HCT116 (cell line): ENCODE measurements around the gene HAO2. TPM values are rescaled to one million over a fixed set of nuclear protein-coding genes. Genes with fewer than 3 reads are reported as not detected.

Experiments
- ATAC-seq: fragments of 200-7000 bp; cut with Tn5 transposase; 2 replicates; pipeline ENCODE4 v1.9.1; 2020; ENCODE audit warnings: mild to moderate bottlenecking, moderate library complexity
- BruUV-seq: library from RNA; stranded (reverse); fragments of 400-500 nt; replicated peaks from 2 replicates; lab custom pipeline; 2021; lab: Mats Ljungman, UMichigan
- CTCF ChIA-PET: fragments of 300-600 bp; sonication (Branson Sonifier 250); formaldehyde crosslinking; loops from one replicate; lab custom pipeline; 2021; ENCODE audit warnings: antibody characterized with exemption; lab: Charles Lee
- POLR2A ChIA-PET: fragments of 300-600, 350-600 bp; sonication (Branson Sonifier 250); formaldehyde crosslinking; loops from one replicate; lab custom pipeline; 2021; ENCODE audit warnings: antibody characterized with exemption; lab: Charles Lee
- RAD21 ChIA-PET, 2 experiments: fragments of 300-600 bp; sonication (Branson Sonifier 250); formaldehyde crosslinking; loops; one replicate each; lab custom pipeline; 2023; ENCODE audit warnings: low total read pairs in 2 of 2; ENCODE audit not compliant: uncharacterized antibody in 2 of 2, unreplicated experiment in 2 of 2, low non-redundant PET in 1 of 2; lab: Charles Lee
- DNase-seq: peaks from one replicate; pipeline ENCODE4 v3.0.0-alpha.2; 2010; ENCODE audit warnings: low read depth, low spot score
- H2AFZ ChIP-seq: fragments of 200-600 bp; shearing (Covaris generic), sonication (generic); 2 replicates; pipeline ENCODE4 v1.6.1; 2017; ENCODE audit warnings: low read depth, mixed run types, mixed read lengths, antibody characterized with exemption, low read length; ENCODE audit not compliant: poor library complexity, severe bottlenecking
- H3K27ac ChIP-seq: 2 replicates; pipeline ENCODE4 v1.5.1; 2012; ENCODE audit warnings: low read depth, low read length
- H3K27me3 ChIP-seq: fragments of 200-600 bp; sonication (generic); 2 replicates; pipeline ENCODE4 v1.6.1; 2016; ENCODE audit warnings: mixed run types, low read length, mixed read lengths; ENCODE audit not compliant: insufficient read depth
- H3K36me3 ChIP-seq, 2 experiments: fragments of 200-500 bp in 1 of 2; fragments of 200-600 bp in 1 of 2; sonication (Bioruptor generic) in 1 of 2; sonication (generic) in 1 of 2; 2 replicates each; pipeline versions ENCODE4 v1.5.1 to v1.6.1; 2014 to 2016; ENCODE audit warnings: low read length in 2 of 2, inconsistent platforms in 1 of 2, mixed read lengths in 1 of 2, mixed run types in 1 of 2; ENCODE audit not compliant: insufficient read depth in 2 of 2, control insufficient read depth in 1 of 2
- H3K4me1 ChIP-seq, 2 experiments: fragments of 200-600 bp in 1 of 2; sonication (generic) in 1 of 2; 2 replicates each; pipeline versions ENCODE4 v1.5.1 to v1.6.1; 2012 to 2017; ENCODE audit warnings: low read length in 2 of 2, inconsistent platforms in 1 of 2, mild to moderate bottlenecking in 1 of 2, mixed read lengths in 1 of 2, mixed run types in 1 of 2, moderate library complexity in 1 of 2; ENCODE audit not compliant: insufficient read depth in 2 of 2, control insufficient read depth in 1 of 2
- H3K4me2 ChIP-seq: fragments of 200-600 bp; sonication (generic); 2 replicates; pipeline ENCODE4 v1.6.1; 2017; ENCODE audit warnings: mixed run types, low read length, mixed read lengths
- H3K4me3 ChIP-seq, 2 experiments: fragments of 200-600 bp in 1 of 2; sonication (generic) in 1 of 2; replicated peaks in 1 of 2; 2 replicates each; pipeline ENCODE4 v1.5.1; 2011 to 2016; ENCODE audit warnings: low read length in 2 of 2, control low read depth in 1 of 2, low read depth in 1 of 2, mild to moderate bottlenecking in 1 of 2, mixed read lengths in 1 of 2, mixed run types in 1 of 2
- H3K79me2 ChIP-seq: fragments of 200-600 bp; sonication (generic); 2 replicates; pipeline ENCODE4 v1.6.1; 2017; ENCODE audit warnings: mild to moderate bottlenecking, mixed run types, low read length, moderate library complexity, mixed read lengths; ENCODE audit not compliant: insufficient read depth
- H3K9ac ChIP-seq: fragments of 200-600 bp; sonication (generic); 2 replicates; pipeline ENCODE4 v1.6.1; 2016; ENCODE audit warnings: low read length, mixed read lengths
- H3K9me2 ChIP-seq: fragments of 200-600 bp; sonication (generic), shearing (Covaris generic); 2 replicates; pipeline ENCODE4 v1.6.1; 2017; ENCODE audit warnings: mixed run types, mild to moderate bottlenecking, moderate library complexity; ENCODE audit not compliant: insufficient read depth
- H3K9me3 ChIP-seq, 2 experiments: fragments of 200-500 bp in 1 of 2; fragments of 200-600 bp in 1 of 2; sonication (Bioruptor generic) in 1 of 2; sonication (generic) in 1 of 2; 2 replicates each; pipeline ENCODE4 v1.6.1; 2014 to 2017; ENCODE audit warnings: low read length in 2 of 2, mixed read lengths in 2 of 2, inconsistent platforms in 1 of 2, low read depth in 1 of 2, mild to moderate bottlenecking in 1 of 2, mixed run types in 1 of 2, moderate library complexity in 1 of 2; ENCODE audit not compliant: control insufficient read depth in 1 of 2, insufficient read depth in 1 of 2
- H4K20me1 ChIP-seq: fragments of 200-600 bp; sonication (generic), shearing (Covaris generic); 2 replicates; pipeline ENCODE4 v1.6.1; 2017; ENCODE audit warnings: mixed run types, mild to moderate bottlenecking, moderate library complexity; ENCODE audit not compliant: insufficient read depth
- ATF3 ChIP-seq: IDR thresholded peaks from 2 replicates; pipeline ENCODE4 v1.6.1; 2012
- CEBPB ChIP-seq: IDR thresholded peaks from 2 replicates; pipeline ENCODE4 v1.6.1; 2012; ENCODE audit warnings: low read depth
- CTCF ChIP-seq, 3 experiments: fragments of 200-600 bp in 1 of 3; sonication (generic) in 1 of 3; IDR thresholded peaks in 2 of 3; conservative IDR thresholded peaks in 1 of 3; 2 replicates each; pipeline ENCODE4 v1.5.1; 2012 to 2017; ENCODE audit warnings: low read depth in 2 of 3, low read length in 2 of 3, antibody characterized with exemption in 1 of 3, borderline replicate concordance in 1 of 3, control low read depth in 1 of 3, mild to moderate bottlenecking in 1 of 3, mixed read lengths in 1 of 3, mixed run types in 1 of 3, moderate library complexity in 1 of 3; ENCODE audit not compliant: insufficient read depth in 1 of 3
- EGR1 ChIP-seq: IDR thresholded peaks from 2 replicates; pipeline ENCODE4 v1.6.1; 2012; ENCODE audit warnings: low read depth
- ELF1 ChIP-seq: IDR thresholded peaks from 2 replicates; pipeline ENCODE4 v1.6.1; 2012; ENCODE audit warnings: low read depth, borderline replicate concordance
- EZH2 ChIP-seq: fragments of 200-600 bp; sonication (generic); IDR thresholded peaks from 2 replicates; pipeline ENCODE4 v1.6.1; 2017; ENCODE audit warnings: antibody characterized with exemption, mixed run types
- JUND ChIP-seq: IDR thresholded peaks from 2 replicates; pipeline ENCODE4 v1.6.1; 2012
- MAX ChIP-seq: IDR thresholded peaks from 2 replicates; pipeline ENCODE4 v1.6.1; 2012
- POLR2A ChIP-seq: IDR thresholded peaks from 2 replicates; pipeline ENCODE4 v1.7.0; 2011; ENCODE audit warnings: borderline replicate concordance; ENCODE audit not compliant: insufficient read depth, insufficient read length; ENCODE audit errors: extremely low read depth
- RAD21 ChIP-seq: IDR thresholded peaks from 2 replicates; pipeline ENCODE4 v1.6.1; 2012; ENCODE audit warnings: low read depth, mild to moderate bottlenecking
- SIN3A ChIP-seq: IDR thresholded peaks from 2 replicates; pipeline ENCODE4 v1.6.1; 2012; ENCODE audit warnings: low read depth
- TCF7L2 ChIP-seq: IDR thresholded peaks from 2 replicates; pipeline ENCODE4 v1.7.0; 2011; ENCODE audit warnings: borderline replicate concordance, inconsistent platforms; ENCODE audit not compliant: insufficient read depth, insufficient read length; ENCODE audit errors: extremely low read depth
- ZBTB33 ChIP-seq: IDR thresholded peaks from 2 replicates; pipeline ENCODE4 v1.6.1; 2011; ENCODE audit warnings: mild to moderate bottlenecking, low read length, moderate library complexity; ENCODE audit not compliant: insufficient replicate concordance; ENCODE audit errors: extremely low read depth
- intact Hi-C: fragments of 100-400 bp; cut with micrococcal nuclease; formaldehyde crosslinking; loops from 2 replicates; pipeline ENCODE4 v1.10.0; 2022
- total RNA-seq: library from RNA; stranded (reverse); gene quantifications from one replicate; pipeline ENCODE4 v1.2.1, GENCODE V29; 2021; ENCODE audit not compliant: unreplicated experiment

HAO2 gene
- total RNA-seq, 1 experiment from 2014 or later: not detected

- H3K27me3 ChIP-seq: no peaks in the 10 kb centered on the region
- no peaks in the 10 kb centered on the region for H3K36me3 ChIP-seq
- H3K9me3 ChIP-seq: no peaks in the 10 kb centered on the region
- H3K4me3 ChIP-seq: no peak overlapping the region
- CTCF ChIA-PET: no interaction called here
- no peak overlapping the region for H3K27ac ChIP-seq
- no TSS peak for BruUV-seq
- DNase-seq: no peak
- no peaks in the 10 kb centered on the region for H4K20me1 ChIP-seq
- no peak for TF ChIP-seq CEBPB
- TF ChIP-seq RAD21: no peak
- no peak for TF ChIP-seq ELF1
- no peak for TF ChIP-seq SIN3A
- no peak for TF ChIP-seq POLR2A
- TF ChIP-seq, all 23 proteins: peak for 0
- Histone ChIP-seq H3K9ac (no peak overlapping the region), H3K79me2 (no peaks in the 10 kb centered on the region), H2AFZ (no peak overlapping the region), H3K4me1 (no peaks in the 10 kb centered on the region), H3K4me2 (no peak overlapping the region), H3K9me2 (no peaks in the 10 kb centered on the region)
- ATAC-seq: no peak
- RAD21 ChIA-PET: no interaction called here
- intact Hi-C loops: no loop called here
- POLR2A ChIA-PET: no interaction called here
Observed at GRCh38 chr1:119330466-119331189, 38.0 kb upstream of the HAO2 start.

GRCh38 chr1:119331190-119331515, 37.4 kb upstream of the HAO2 start:
- ChIA-PET CTCF (interaction anchor here (0.6 kb wide), 1 partner anchor 1627 kb away, joined by 3 read pairs; no protein-coding TSS in a partner anchor), POLR2A (no interaction called here), RAD21 (no interaction called here)
- H3K27me3 ChIP-seq: no peaks in the 10 kb centered on the region
- H4K20me1 ChIP-seq: no peaks in the 10 kb centered on the region
- ATAC-seq (no peak), DNase-seq (no peak)
- H3K4me3 ChIP-seq: no peak overlapping the region
- H3K79me2 ChIP-seq: no peaks in the 10 kb centered on the region
- no peak overlapping the region for H3K4me2 ChIP-seq
- no peaks in the 10 kb centered on the region for H3K9me2 ChIP-seq
- no peaks in the 10 kb centered on the region for H3K36me3 ChIP-seq
- no peak overlapping the region for H3K27ac ChIP-seq
- H3K9ac ChIP-seq: no peak overlapping the region
- no peaks in the 10 kb centered on the region for H3K4me1 ChIP-seq
- no peak overlapping the region for H2AFZ ChIP-seq
- H3K9me3 ChIP-seq: no peaks in the 10 kb centered on the region
- intact Hi-C loops: no loop called here
- no TSS peak for BruUV-seq
- no peak for TF ChIP-seq ZBTB33
- no peak for TF ChIP-seq ELF1
- no peak for TF ChIP-seq TCF7L2
- no peak for TF ChIP-seq EZH2
- no peak for TF ChIP-seq MAX
- no peak for TF ChIP-seq SIN3A
- TF ChIP-seq CTCF (IDR thresholded peaks at IDR 0.05 in 2 of 3, conservative IDR thresholded peaks at IDR 0.05 in 1 of 3; ENCODE audit: borderline replicate concordance in 1 of 3, insufficient read depth in 1 of 3, low read depth in 2 of 3, low read length in 2 of 3): no peak
- TF ChIP-seq ATF3: no peak
- no peak for TF ChIP-seq POLR2A
- TF ChIP-seq EGR1: no peak
- no peak for TF ChIP-seq CEBPB
- TF ChIP-seq JUND: no peak
